GM12801 (cell line): Measurements from ENCODE around the gene CTXN3.

Experiments used
- CTCF ChIP-seq: IDR thresholded peaks from one replicate; pipeline ENCODE4 v1.5.1; 2011; ENCODE audit warnings: control low read depth; ENCODE audit not compliant: insufficient read length; ENCODE audit errors: extremely low read depth

Gene CTXN3

DNA sequence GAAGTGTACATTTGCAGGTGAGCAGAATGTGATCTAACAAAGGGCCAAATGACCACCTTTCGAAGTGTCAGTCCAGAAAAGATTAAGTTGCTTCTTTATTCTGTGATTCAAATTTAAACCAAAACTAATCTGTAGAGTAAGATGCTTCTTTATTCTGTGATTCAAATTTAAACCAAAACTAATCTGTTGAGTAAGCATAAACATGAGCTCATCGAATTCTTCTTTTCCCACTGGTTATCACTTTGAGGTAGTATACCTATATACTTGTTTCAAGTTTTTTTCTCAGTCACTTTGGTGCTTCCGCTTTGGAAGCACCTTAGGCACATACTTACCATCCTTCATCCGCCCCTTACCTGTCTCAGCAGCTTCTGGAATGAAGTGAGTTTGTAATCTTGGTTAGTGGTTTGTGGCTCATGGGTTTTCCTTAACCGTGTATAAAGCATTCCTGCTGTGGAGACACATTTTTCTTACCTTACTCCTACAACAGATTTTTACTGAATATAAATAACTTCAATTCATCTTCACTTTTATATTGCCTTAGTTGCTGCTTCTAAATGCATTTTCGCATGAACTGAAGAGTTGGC lies 40.7 kb upstream of the CTXN3 start:
- no peak for TF ChIP-seq CTCF

DNA sequence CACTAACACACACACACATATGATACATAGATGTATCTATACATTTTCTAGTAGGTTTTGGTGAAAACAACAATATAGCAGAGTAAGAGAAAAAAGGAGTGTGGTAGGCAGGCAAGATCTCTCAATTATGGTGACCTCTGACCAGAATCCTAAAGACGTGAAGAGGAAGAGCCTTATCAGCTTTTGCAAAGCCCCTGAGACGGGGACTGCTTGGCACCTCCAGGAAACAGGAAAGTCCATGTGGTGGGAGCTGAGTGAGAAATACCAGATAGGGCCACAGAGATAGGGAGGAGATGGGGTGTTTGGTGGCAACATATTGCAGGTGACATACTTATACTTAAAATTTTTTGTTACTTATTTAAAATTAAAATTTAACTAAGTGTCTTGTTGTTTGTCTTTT lies 39.9 kb upstream of the CTXN3 start:
- TF ChIP-seq CTCF = no peak

- no peak for TF ChIP-seq CTCF
Measured at GRCh38 chr5:127609957-127610356, 38.9 kb upstream of the CTXN3 start.

GRCh38 chr5:127612441-127613141 lies 36.3 kb upstream of the CTXN3 start:
- no peak for TF ChIP-seq CTCF

- no peak for TF ChIP-seq CTCF
Measured at GRCh38 chr5:127615916-127616315, 33.0 kb upstream of the CTXN3 start.

GRCh38 chr5:127619908-127620479 lies 28.9 kb upstream of the CTXN3 start:
- TF ChIP-seq CTCF = no peak

DNA sequence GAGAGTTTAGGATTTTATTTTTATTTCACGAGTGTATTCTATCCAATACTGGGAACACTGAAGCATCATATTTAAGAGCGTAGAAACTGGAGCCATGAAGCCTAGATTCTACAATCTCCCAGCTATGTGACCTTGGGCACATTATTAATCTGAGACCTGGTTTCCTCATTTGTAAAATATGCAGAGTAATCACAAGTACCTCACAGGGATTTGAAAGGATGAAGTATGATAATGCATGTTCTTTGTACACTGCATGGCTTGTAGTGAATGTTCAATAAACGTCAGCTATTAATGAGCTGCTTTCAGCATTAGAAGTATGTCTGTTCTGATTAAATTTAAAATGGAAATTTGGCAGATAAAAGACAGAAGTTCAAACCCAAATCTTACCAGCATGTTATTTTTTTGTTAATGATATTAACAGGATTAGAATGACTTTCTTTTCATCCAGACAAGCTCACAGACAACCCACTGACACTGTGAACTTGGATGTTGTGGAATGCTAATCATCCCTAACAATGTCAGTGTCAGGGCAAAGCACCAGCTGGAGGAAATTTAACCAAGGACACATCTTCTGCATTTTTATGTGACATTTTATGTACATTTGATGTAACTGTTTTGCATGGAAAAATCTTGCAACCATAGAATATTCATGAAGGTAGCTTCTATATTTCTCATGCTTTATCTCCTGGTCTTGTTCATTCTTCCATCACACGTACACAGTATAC lies 27.1 kb upstream of the CTXN3 start:
- TF ChIP-seq CTCF = no peak
